Measurements from ENCODE around the gene NKAIN4.
A peak's percentile ranks its signal among the peaks of the same experiment; 100 is the strongest.

The NKAIN4 gene

GRCh38 chr20:63254232-63254605 lies at the start of gene NKAIN4:
NKAIN4 (minus strand) TSS chr20:63254463; CDS start chr20:63254450, 13 bp downstream.
- DNase-seq, result no peak

- no peak for DNase-seq
Observed at GRCh38 chr20:63303095-63303666, 48.9 kb upstream of the NKAIN4 start.

GRCh38 chr20:63301671-63302070 lies 47.4 kb upstream of the NKAIN4 start:
- DNase-seq, result no peak

GRCh38 chr20:63298731-63299312 lies 44.6 kb upstream of the NKAIN4 start:
- no peak for DNase-seq

GRCh38 chr20:63297796-63298572 lies 43.7 kb upstream of the NKAIN4 start:
- no peak for DNase-seq

- no peak for DNase-seq
Observed at GRCh38 chr20:63297371-63297781, 43.1 kb upstream of the NKAIN4 start.

GRCh38 chr20:63296531-63297299 lies 42.5 kb upstream of the NKAIN4 start:
- no peak for DNase-seq

GRCh38 chr20:63295846-63296245 lies 41.6 kb upstream of the NKAIN4 start:
- DNase-seq, result no peak

GRCh38 chr20:63295422-63295821 lies 41.2 kb upstream of the NKAIN4 start:
- DNase-seq, result no peak

- DNase-seq, result no peak
Observed at GRCh38 chr20:63295018-63295417, 40.8 kb upstream of the NKAIN4 start.

GRCh38 chr20:63294536-63294900 lies 40.3 kb upstream of the NKAIN4 start:
- no peak for DNase-seq

- DNase-seq, result no peak
Observed at GRCh38 chr20:63293871-63294535, 39.7 kb upstream of the NKAIN4 start.

GRCh38 chr20:63293456-63293855 lies 39.2 kb upstream of the NKAIN4 start:
- DNase-seq, result no peak

- DNase-seq, result no peak
Observed at GRCh38 chr20:63292904-63293303, 38.6 kb upstream of the NKAIN4 start, which contains the start of gene COL20A1. COL20A1 (plus strand) TSS chr20:63293186; CDS start chr20:63295108, 1,922 bp downstream.

GRCh38 chr20:63292292-63292701 lies 38.0 kb upstream of the NKAIN4 start:
- DNase-seq, result peak; percentile 13 to 48

GRCh38 chr20:63291811-63292210 lies 37.5 kb upstream of the NKAIN4 start:
- no peak for DNase-seq

- DNase-seq, result peak in 1 of 2 donors; percentile 34
Observed at GRCh38 chr20:63290677-63291472, 36.6 kb upstream of the NKAIN4 start.

- DNase-seq, result no peak
Observed at GRCh38 chr20:63290136-63290676, 35.9 kb upstream of the NKAIN4 start.

GRCh38 chr20:63289311-63290135 lies 35.3 kb upstream of the NKAIN4 start:
- no peak for DNase-seq

- no peak for DNase-seq
Observed at GRCh38 chr20:63288581-63289251, 34.5 kb upstream of the NKAIN4 start.

All from inflammatory macrophage treated with lipopolysaccharide for 1 hour (primary cell).